Caco-2 (cell line): ENCODE results near the gene DPYSL4. TPM values are rescaled to one million over a fixed set of nuclear protein-coding genes. Genes with fewer than 3 reads are reported as not detected.

Experiments
- BruUV-seq: library from RNA; stranded (reverse); fragments of 400-500 nt; replicated peaks from 2 replicates; lab custom pipeline; 2021; lab: Mats Ljungman, UMichigan
- CTCF ChIA-PET: fragments of 300-600 bp; sonication (Branson Sonifier 250); formaldehyde crosslinking; loops from one replicate; lab custom pipeline; 2022; ENCODE audit warnings: antibody characterized with exemption; lab: Charles Lee
- POLR2A ChIA-PET: fragments of 300-600 bp; sonication (Branson Sonifier 250); formaldehyde crosslinking; loops from one replicate; lab custom pipeline; 2022; ENCODE audit warnings: antibody characterized with exemption; lab: Charles Lee
- DNase-seq, 2 experiments: peaks; one replicate each; pipeline versions ENCODE4 v3.0.0 to v3.0.0-alpha.2; 2020 to 2022
- H3K27me3 ChIP-seq: replicated peaks from 2 replicates; pipeline ENCODE4 v1.6.0; 2011; ENCODE audit warnings: low read length; ENCODE audit not compliant: control insufficient read depth, insufficient read depth
- H3K36me3 ChIP-seq: 2 replicates; pipeline ENCODE4 v1.5.1; 2011; ENCODE audit warnings: low read length; ENCODE audit not compliant: control insufficient read depth, insufficient read depth
- H3K4me1 ChIP-seq: fragments of 250-450 bp; sonication (Bioruptor Pico); 2 replicates; pipeline ENCODE4 v1.5.1; 2020; ENCODE audit warnings: mild to moderate bottlenecking
- H3K4me3 ChIP-seq: 2 replicates; pipeline ENCODE4 v1.5.1; 2011; ENCODE audit warnings: low read depth, mild to moderate bottlenecking, control low read depth, low read length
- H3K9me3 ChIP-seq: fragments of 250-450 bp; sonication (Bioruptor Pico); 2 replicates; pipeline ENCODE4 v1.5.1; 2020; ENCODE audit warnings: mild to moderate bottlenecking, moderate library complexity
- H3K27ac Mint-ChIP-seq: one replicate; pipeline ENCODE4 v1.8.0; 2022; ENCODE audit warnings: mixed read lengths; ENCODE audit not compliant: unreplicated experiment
- H3K27me3 Mint-ChIP-seq: one replicate; pipeline ENCODE4 v1.8.0; 2022; ENCODE audit warnings: mixed read lengths; ENCODE audit not compliant: insufficient read depth, unreplicated experiment
- H3K36me3 Mint-ChIP-seq: one replicate; pipeline ENCODE4 v1.8.0; 2022; ENCODE audit warnings: mild to moderate bottlenecking, mixed read lengths; ENCODE audit not compliant: insufficient read depth, unreplicated experiment
- H3K4me1 Mint-ChIP-seq: one replicate; pipeline ENCODE4 v1.8.0; 2022; ENCODE audit warnings: low read depth, mixed read lengths; ENCODE audit not compliant: unreplicated experiment
- H3K4me3 Mint-ChIP-seq: one replicate; pipeline ENCODE4 v1.8.0; 2022; ENCODE audit warnings: mild to moderate bottlenecking, moderate library complexity, mixed read lengths; ENCODE audit not compliant: unreplicated experiment
- H3K9me3 Mint-ChIP-seq: one replicate; pipeline ENCODE4 v1.8.0; 2022; ENCODE audit warnings: mixed read lengths; ENCODE audit not compliant: unreplicated experiment
- intact Hi-C: fragments of 100-400 bp; cut with micrococcal nuclease; formaldehyde crosslinking; loops from one replicate; pipeline ENCODE4 v1.10.0; 2022; ENCODE audit not compliant: unreplicated experiment
- total RNA-seq: library from RNA; stranded (reverse); gene quantifications from 2 replicates; pipeline ENCODE4 v1.2.3, GENCODE V29; 2022
- TF ChIP-seq, protein P1 (sequence below), 2 experiments: fragments of 200-600 bp in 1 of 2; IDR thresholded peaks; 1 replicate in 1 of 2; 2 replicates in 1 of 2; pipeline versions ENCODE4 v1.5.1 to v1.8.0; 2011 to 2022; ENCODE audit warnings: antibody characterized with exemption in 1 of 2, control low read depth in 1 of 2, inconsistent platforms in 1 of 2, low read depth in 1 of 2, low read length in 1 of 2, mild to moderate bottlenecking in 1 of 2, moderate library complexity in 1 of 2; ENCODE audit not compliant: insufficient read depth in 1 of 2, severe bottlenecking in 1 of 2, unreplicated experiment in 1 of 2

DPYSL4 gene
- total RNA-seq, 1 experiment from 2014 or later, result not detected

GRCh38 chr10:132233501-132234085 is 46.8 kb downstream of the DPYSL4 start:
- H3K27me3 ChIP-seq, result no peaks in the 10 kb centered on the region
- DNase-seq, result no peak
- no peaks in the 10 kb centered on the region for H3K4me1 ChIP-seq
- TF ChIP-seq, protein P1, sequence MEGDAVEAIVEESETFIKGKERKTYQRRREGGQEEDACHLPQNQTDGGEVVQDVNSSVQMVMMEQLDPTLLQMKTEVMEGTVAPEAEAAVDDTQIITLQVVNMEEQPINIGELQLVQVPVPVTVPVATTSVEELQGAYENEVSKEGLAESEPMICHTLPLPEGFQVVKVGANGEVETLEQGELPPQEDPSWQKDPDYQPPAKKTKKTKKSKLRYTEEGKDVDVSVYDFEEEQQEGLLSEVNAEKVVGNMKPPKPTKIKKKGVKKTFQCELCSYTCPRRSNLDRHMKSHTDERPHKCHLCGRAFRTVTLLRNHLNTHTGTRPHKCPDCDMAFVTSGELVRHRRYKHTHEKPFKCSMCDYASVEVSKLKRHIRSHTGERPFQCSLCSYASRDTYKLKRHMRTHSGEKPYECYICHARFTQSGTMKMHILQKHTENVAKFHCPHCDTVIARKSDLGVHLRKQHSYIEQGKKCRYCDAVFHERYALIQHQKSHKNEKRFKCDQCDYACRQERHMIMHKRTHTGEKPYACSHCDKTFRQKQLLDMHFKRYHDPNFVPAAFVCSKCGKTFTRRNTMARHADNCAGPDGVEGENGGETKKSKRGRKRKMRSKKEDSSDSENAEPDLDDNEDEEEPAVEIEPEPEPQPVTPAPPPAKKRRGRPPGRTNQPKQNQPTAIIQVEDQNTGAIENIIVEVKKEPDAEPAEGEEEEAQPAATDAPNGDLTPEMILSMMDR (IDR thresholded peaks at IDR 0.05; ENCODE audit: insufficient read depth in 1 of 2, low read depth in 1 of 2, low read length in 1 of 2, severe bottlenecking in 1 of 2, unreplicated experiment in 1 of 2), result no peak
- H3K4me3 ChIP-seq, result no peak overlapping the region
- no TSS peak for BruUV-seq
- no peak overlapping the region for H3K27ac Mint-ChIP-seq
- intact Hi-C loops, result no loop called here
- no peaks in the 10 kb centered on the region for H3K27me3 Mint-ChIP-seq
- ChIA-PET POLR2A (no interaction called here), CTCF (no interaction called here)
- H3K4me3 Mint-ChIP-seq, result no peak overlapping the region
- no peaks in the 10 kb centered on the region for H3K36me3 ChIP-seq
- H3K9me3 Mint-ChIP-seq, result no peaks in the 10 kb centered on the region
- H3K4me1 Mint-ChIP-seq, result no peaks in the 10 kb centered on the region
- no peaks in the 10 kb centered on the region for H3K9me3 ChIP-seq
- H3K36me3 Mint-ChIP-seq, result no peaks in the 10 kb centered on the region

GRCh38 chr10:132234860-132235259 is 48.1 kb downstream of the DPYSL4 start:
- Mint-ChIP-seq H3K36me3 (no peaks in the 10 kb centered on the region), H3K4me1 (no peaks in the 10 kb centered on the region), H3K4me3 (no peak overlapping the region), H3K27ac (no peak overlapping the region), H3K27me3 (no peaks in the 10 kb centered on the region), H3K9me3 (no peaks in the 10 kb centered on the region)
- TF ChIP-seq, protein P1 (IDR thresholded peaks at IDR 0.05; ENCODE audit: insufficient read depth in 1 of 2, low read depth in 1 of 2, low read length in 1 of 2, severe bottlenecking in 1 of 2, unreplicated experiment in 1 of 2), result no peak
- BruUV-seq, result no TSS peak
- Histone ChIP-seq H3K4me3 (no peak overlapping the region), H3K4me1 (no peaks in the 10 kb centered on the region), H3K36me3 (no peaks in the 10 kb centered on the region), H3K9me3 (no peaks in the 10 kb centered on the region), H3K27me3 (no peaks in the 10 kb centered on the region)
- intact Hi-C loops, result no loop called here
- POLR2A ChIA-PET, result no interaction called here
- CTCF ChIA-PET, result no interaction called here
- DNase-seq, result no peak

GRCh38 chr10:132236161-132236560 is 49.4 kb downstream of the DPYSL4 start:
- intact Hi-C loops, result no loop called here
- no peak overlapping the region for H3K4me3 ChIP-seq
- Mint-ChIP-seq H3K4me3 (no peak overlapping the region), H3K27me3 (no peaks in the 10 kb centered on the region), H3K27ac (no peak overlapping the region), H3K36me3 (no peaks in the 10 kb centered on the region), H3K4me1 (no peaks in the 10 kb centered on the region), H3K9me3 (no peaks in the 10 kb centered on the region)
- H3K4me1 ChIP-seq, result no peaks in the 10 kb centered on the region
- BruUV-seq, result no TSS peak
- no peaks in the 10 kb centered on the region for H3K36me3 ChIP-seq
- ChIA-PET POLR2A (no interaction called here), CTCF (no interaction called here)
- H3K9me3 ChIP-seq, result no peaks in the 10 kb centered on the region
- TF ChIP-seq, protein P1 (IDR thresholded peaks at IDR 0.05; ENCODE audit: insufficient read depth in 1 of 2, low read depth in 1 of 2, low read length in 1 of 2, severe bottlenecking in 1 of 2, unreplicated experiment in 1 of 2), result no peak
- no peak for DNase-seq
- no peaks in the 10 kb centered on the region for H3K27me3 ChIP-seq
